H54 (cell line): Measurements from ENCODE around the gene PNPLA6.

Experiments used
- DNase-seq: peaks from one replicate; pipeline ENCODE4 v3.0.0; 2011; ENCODE audit warnings: low spot score, mixed read lengths; ENCODE audit not compliant: insufficient read length
- FAIRE-seq: peaks from 3 replicates; lab custom pipeline; 2011; peaks lifted over from hg19 to GRCh38; lab: Jason Lieb, UNC
- POLR2A ChIP-seq: IDR thresholded peaks from 2 replicates; pipeline ENCODE4 v1.6.1; 2011; ENCODE audit warnings: low read depth, mild to moderate bottlenecking, low read length

The PNPLA6 gene

GRCh38 chr19:7535047-7535997 is at the start of gene PNPLA6:
Gene PNPLA6, plus strand, starts transcription at chr19:7535717. Its CDS starts 72 bp downstream, at chr19:7535789.
- FAIRE-seq (no peak), DNase-seq (peak; percentile 94)
- TF ChIP-seq POLR2A = peak; percentile 57

GRCh38 chr19:7486923-7487322 is 48.6 kb upstream of the PNPLA6 start:
- DNase-seq (no peak), FAIRE-seq (no peak)
- no peak for TF ChIP-seq POLR2A

- TF ChIP-seq POLR2A = peak; percentile 60
- no peak for FAIRE-seq
- peak; percentile 92 for DNase-seq
Measured at GRCh38 chr19:7488736-7489353, 46.7 kb upstream of the PNPLA6 start, which contains the start of gene PEX11G. Gene PEX11G, minus strand, starts transcription at chr19:7489035. Its CDS starts 25 bp downstream, at chr19:7489010.

GRCh38 chr19:7489609-7490044 is 45.9 kb upstream of the PNPLA6 start:
- no peak for FAIRE-seq

GRCh38 chr19:7492142-7492541 is 43.4 kb upstream of the PNPLA6 start:
- DNase-seq (no peak), FAIRE-seq (no peak)
- TF ChIP-seq POLR2A = no peak

More at GRCh38 chr19:7489609-7490044, 45.9 kb upstream of the PNPLA6 start:
- DNase-seq = no peak
- no peak for TF ChIP-seq POLR2A

- FAIRE-seq (no peak), DNase-seq (no peak)
- no peak for TF ChIP-seq POLR2A
Measured at GRCh38 chr19:7492558-7492957, 43.0 kb upstream of the PNPLA6 start.

GRCh38 chr19:7494416-7495098 is 41.0 kb upstream of the PNPLA6 start:
- no peak for DNase-seq
- TF ChIP-seq POLR2A = no peak
- FAIRE-seq = no peak

- DNase-seq (no peak), FAIRE-seq (no peak)
- TF ChIP-seq POLR2A = no peak
Measured at GRCh38 chr19:7497292-7497691, 38.2 kb upstream of the PNPLA6 start.

- FAIRE-seq (no peak), DNase-seq (no peak)
- TF ChIP-seq POLR2A = no peak
Measured at GRCh38 chr19:7500811-7501450, 34.6 kb upstream of the PNPLA6 start.

GRCh38 chr19:7502552-7502951 is 33.0 kb upstream of the PNPLA6 start:
- FAIRE-seq (no peak), DNase-seq (no peak)
- TF ChIP-seq POLR2A = no peak

GRCh38 chr19:7504684-7505083 is 30.8 kb upstream of the PNPLA6 start:
- FAIRE-seq (no peak), DNase-seq (no peak)
- no peak for TF ChIP-seq POLR2A

GRCh38 chr19:7505288-7505681 is 30.2 kb upstream of the PNPLA6 start:
- no peak for TF ChIP-seq POLR2A
- DNase-seq (no peak), FAIRE-seq (no peak)

GRCh38 chr19:7505682-7506384 is 29.7 kb upstream of the PNPLA6 start:
- FAIRE-seq = no peak
- TF ChIP-seq POLR2A = no peak
- peak; percentile 84 for DNase-seq
